GM21367 (cell line): ENCODE data around the gene PLEK2.
"Not testable (repeated sequence)": the region's sequence is repeated elsewhere in the genome, so short reads cannot be mapped to it uniquely, and the experiment has no call there.

Experiments
- ATAC-seq: cut with Tn5 transposase; IDR thresholded peaks from one replicate; pipeline ENCODE4 v1.9.1; 2021; ENCODE audit not compliant: unreplicated experiment

Gene PLEK2, protein sequence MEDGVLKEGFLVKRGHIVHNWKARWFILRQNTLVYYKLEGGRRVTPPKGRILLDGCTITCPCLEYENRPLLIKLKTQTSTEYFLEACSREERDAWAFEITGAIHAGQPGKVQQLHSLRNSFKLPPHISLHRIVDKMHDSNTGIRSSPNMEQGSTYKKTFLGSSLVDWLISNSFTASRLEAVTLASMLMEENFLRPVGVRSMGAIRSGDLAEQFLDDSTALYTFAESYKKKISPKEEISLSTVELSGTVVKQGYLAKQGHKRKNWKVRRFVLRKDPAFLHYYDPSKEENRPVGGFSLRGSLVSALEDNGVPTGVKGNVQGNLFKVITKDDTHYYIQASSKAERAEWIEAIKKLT

DNA sequence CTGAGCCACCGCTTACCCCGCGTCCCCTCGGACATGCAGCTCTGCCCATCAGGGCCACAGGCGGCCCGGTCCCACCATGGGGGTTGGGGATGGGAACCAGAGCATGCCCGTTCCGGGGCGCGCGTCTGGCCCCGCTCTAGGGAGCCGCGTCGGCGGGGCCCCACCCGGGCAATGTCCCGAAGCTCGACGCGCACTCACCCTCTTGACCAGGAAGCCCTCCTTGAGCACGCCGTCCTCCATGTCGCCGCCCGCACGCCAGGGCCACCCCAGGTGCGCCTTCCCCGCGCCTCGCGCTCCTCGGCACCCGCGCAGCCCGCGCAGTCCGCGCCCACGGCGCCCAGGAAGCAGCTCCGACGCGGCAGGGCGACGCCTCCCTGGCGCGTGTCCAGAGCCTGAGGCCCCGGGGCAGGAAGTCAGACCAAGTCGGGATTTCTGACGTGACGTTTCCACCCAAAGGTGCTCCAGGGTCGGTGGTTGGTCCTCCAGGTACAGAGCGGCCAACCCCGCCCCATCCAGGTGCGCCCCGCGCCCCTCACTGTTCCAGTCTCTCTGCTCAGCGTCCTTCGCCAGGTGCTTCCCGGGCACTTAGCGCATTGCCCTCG is at the start of gene PLEK2:
Gene PLEK2, minus strand, starts transcription at position 346 of the 602 bp plus-strand sequence. Its CDS starts 106 bp downstream, at position 240.
- no peak for ATAC-seq

DNA sequence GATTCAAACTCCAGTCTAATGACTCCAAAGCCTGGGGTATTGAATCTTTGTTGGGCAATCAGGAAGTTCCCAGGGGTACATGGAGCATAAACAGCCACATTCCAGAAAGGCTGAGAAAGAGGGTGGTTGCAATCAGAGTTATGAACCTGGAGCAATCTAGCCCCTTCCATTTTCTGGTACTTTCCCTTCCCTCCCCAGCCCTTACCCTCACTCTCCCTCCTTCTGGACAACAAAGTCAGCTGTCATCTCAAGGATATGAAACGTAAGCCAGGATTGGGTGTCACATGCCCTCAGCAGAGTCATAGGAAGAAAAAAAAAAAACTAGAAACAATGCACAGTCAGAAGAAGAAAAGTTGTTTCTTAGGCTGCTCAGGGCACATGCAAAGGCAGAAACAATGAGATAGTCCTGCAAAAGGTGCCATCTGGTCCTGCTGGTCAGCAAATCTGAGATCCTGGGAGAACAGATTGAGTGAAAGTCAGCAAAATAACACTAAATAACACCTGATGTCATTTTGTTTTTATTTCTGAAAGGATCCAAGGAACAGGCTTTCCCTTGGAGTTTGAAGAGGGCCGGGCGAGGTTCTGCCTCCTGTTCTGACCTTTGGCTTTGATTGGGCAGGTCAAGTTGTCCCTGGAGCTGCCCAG is 49.5 kb upstream of the PLEK2 start:
- ATAC-seq: no peak

DNA sequence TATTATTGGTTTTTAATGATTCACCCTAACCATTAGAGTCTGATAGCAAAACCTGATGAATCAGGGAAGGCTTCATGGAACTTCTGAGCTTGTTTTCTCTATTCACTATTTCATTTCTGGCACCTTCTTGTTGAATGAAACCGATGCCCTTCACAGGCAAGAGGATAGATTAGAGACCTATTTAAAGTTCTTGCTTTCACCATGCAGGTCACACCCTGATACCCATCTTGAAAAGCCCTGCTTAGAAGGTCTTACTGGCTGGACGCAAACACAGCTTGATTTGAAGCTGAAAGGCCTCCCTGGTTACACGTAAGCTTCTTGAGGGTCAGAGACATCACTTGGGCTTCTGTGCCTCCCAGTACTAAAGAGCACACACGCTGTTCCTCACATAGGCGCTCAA is 47.4 kb upstream of the PLEK2 start:
- no peak for ATAC-seq

DNA sequence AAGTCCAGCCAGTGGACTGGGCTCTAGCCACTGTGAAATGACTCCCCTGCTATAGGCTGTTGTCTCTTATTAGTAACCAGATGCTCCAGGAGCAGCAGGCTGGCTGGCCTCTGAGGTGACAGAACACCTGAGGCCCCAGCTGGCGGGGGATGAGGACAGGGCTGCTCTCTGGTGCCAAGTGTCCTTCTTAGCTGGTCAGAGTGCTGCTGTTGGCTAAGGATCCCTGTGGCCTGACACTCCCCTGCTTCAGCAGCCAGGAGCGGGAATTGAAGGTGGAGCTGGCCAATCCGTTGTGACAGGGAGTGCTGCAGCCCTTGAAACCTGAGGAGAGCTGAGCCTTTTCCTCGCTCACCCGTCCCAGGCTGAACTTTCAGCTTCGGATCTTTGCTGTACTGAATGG is 45.8 kb upstream of the PLEK2 start:
- ATAC-seq: no peak

DNA sequence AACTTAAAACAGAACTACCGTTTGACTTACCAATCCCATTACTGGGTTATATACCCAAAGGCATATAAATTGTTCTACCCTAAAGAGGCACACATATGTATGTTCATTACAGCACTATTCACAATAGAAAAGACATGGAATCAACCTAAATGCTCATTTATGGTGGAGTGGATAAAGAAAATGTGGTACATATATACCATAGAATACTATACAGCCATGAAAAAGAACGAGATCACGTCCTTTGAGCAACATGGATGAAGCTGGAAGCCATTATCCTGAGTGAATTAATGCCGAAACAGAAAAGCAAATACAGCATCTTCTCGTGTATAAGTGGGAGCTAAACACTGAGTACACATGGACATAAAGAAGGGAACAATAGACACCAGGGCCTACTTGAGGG is 44.8 kb upstream of the PLEK2 start:
- ATAC-seq: no peak

DNA sequence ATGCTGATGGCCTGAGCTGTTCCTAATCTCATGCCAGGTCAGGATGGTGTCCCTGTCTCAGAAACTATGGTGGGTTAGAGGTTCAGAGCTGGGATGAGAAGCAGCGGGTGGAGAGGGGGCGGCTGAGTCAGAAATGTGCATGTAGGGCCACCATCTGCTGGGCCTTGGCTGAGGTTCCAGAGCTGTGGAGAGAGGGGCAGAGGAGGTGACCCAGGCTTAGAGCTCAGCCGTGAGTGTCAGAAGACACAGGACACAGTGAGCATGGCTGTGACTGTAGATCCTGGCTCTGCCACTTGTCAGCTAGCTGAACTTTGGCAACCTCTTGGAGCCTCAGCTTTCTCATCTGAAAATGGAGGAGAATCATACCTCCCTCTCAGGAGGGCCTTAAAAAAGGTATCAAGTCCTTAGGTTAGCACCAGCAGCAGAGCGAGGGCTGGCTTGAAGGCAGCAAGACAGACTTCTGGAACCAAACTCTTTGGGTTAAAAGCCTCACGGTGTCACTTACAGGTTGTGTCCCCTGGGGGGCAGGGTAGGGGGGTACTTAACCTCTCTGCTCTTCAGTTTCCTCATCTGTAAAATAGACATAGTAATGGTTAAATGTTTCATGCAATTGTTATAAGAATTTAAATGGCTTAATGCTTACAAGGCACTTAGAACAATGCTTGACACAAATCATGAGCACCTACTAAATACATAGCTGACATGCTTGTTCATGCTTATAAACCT is 41.8 kb upstream of the PLEK2 start:
- no peak for ATAC-seq

DNA sequence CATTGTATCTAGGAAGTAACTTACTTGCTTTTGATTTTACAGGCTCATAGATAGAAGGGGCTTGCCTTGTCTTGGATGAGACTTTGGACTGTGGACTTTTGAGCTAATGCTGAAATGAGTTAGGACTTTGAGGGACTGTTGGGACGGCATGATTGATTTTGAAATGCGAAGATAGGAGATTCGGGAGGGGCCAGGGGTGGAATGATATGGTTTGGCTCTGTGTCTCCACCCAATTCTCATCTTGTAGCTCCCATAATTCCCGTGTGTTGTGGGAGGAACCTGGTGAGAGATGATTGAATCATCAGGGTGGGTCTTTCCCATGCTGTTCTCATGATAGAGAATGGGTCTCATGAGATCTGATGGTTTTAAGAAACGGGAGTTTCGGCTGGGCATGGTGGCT is 39.7 kb upstream of the PLEK2 start:
- ATAC-seq: not testable (repeated sequence)

DNA sequence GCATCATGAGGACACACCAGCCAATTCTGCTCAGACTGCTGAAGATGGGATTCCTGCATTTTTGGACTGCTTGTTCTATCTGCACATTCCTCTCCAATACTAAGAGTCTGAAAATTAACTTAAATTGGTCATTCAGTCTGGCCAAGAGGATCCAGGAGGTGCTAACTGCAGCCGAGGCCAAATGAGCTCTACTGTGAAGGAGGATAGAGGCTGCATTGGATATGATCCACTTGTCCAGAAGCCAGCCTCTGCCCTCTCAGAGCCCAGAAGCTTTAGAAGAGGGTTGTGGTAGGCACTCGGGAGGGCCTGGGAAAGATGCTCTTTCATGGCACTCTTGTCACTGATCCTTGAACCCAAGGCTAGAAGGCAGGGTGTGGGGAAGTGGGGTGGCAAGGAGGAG is 37.1 kb upstream of the PLEK2 start:
- ATAC-seq: no peak

DNA sequence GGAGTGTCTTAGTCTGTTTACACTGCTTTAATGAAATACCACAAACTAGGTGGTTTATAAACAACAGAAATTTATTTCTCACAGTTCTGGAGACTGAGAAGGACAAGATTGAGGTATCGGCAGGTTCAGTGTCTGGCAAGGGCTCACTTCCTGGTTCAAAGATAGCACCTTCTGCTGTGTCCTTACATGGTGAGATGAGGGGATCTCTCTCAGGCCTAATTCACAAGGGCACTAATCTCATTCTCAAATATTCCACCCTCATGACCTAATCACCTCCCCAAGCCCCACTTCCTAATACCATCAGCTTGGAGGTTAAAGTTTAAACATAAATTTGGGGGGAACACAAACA is 35.0 kb upstream of the PLEK2 start:
- no peak for ATAC-seq

DNA sequence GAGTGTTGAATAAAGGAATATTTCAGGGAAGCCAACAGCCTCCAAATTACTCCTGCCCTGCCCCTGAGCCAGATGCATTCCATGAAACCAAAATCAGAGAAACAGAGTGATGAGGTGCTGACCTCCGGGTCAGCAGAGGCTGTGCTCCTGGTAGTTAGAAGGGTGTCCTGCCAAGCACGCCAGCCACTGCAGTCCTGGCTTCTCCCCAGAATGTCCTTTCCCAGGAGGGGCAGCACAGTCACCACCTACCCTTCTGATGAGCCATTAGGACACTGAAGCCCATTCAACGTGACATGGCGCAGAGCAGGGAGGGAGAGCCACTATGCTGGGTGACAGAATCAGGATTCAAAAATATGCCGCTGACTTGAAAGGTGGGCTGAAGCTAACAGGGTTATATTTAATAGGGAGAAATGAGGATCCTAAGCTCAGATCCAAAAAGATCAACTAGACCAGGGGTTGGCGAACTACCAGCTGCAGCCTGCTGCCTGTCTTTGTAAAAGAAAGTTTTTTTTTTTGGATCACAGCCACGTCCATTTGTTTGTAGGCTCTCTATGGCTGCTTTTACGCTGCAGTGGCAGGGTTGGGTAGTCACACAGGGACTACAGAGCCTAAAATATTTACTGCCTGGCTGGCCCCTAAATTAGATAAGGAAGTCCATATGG is 34.5 kb upstream of the PLEK2 start:
- ATAC-seq: no peak

DNA sequence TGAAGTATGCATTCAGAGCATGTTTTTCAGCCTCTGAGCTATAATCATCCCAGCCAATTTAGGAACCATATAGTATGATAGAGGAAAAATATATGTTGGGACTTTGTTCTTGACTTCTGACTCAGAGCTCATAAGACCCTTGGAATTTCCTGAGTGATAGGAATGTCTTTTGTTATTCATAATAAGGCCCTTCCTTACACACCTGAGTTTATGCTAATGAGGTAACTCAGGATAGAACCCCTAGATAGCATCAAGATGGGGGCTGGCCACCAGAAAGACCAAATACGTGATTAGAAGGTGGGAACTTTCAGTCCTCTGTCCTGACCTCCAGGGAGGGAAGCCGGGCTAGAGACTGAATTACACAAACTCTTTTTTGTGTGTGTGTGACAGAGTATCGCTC is 32.4 kb upstream of the PLEK2 start:
- ATAC-seq: no peak

DNA sequence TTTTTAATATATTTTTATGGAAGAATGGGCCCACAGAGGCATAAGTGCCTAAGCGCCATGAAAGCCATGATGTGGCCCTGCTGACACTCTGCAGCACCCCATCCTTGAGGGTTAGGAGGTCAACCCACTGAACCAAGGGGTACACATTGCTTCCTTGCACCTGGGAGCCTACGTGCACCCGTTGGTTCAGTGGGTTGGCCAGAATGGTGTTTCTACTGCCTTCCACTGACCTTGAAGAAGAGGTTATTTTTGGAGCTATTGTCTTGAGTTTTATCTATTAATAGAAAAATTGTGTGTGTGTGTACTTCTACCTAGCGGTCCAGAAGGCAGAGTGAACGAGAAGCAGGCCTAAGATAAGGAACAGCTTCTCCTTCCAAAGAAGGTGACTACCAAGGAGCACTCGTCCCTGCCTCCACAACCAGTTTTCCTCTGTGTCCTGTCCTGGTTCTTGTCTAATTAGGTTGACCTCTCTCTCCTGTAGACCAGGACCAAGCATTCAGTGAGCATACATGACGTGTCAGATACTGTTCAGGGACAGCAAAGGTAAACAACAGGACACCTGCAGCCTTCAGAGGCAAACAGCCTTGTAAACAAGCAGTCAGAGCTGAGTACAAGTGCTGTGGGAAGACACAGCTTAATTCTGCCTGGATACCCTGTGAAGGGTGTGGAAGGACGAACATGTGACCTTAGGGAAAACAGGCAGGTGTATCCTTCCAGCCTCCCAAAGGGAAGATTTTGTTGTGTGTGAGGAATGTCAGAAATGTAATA is 30.4 kb upstream of the PLEK2 start:
- ATAC-seq: no peak

DNA sequence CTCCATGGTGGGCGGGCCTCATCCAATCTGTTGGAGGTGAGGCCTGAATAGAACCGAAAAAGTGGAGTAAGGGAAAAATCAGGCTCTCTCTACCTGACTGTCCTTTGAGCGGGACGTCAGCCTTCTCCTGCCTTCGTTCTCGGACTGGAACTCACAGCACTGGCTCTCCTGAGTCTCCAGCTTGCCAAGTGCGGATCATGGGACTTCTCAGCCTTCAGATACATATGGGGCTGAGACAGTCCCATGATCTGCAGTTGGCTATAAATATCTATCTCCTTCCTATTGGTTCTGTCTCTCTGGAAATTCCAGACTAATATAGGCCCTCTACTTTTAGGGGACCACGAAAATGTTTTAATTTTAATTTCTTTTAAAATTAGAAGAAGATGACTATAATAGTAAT is 29.7 kb upstream of the PLEK2 start:
- ATAC-seq: no peak

DNA sequence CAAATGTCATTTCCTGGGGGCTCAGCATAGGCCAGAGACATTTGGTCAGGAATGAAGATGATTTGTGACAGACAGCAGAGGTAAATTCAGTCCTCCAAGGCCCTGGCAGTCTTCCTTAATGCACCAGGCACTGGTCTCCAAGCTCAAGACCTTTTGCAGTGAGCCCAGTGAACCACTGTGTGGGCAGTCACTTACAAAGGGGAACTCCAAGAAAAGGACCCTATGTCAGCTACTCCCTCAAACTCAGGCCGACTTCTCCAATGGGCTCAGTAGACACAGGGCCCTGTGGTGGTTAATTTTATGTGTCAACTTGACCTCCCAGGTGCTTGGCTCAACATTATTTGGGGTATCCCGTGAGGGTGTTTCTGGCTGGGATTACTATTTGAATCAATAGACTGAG is 29.3 kb upstream of the PLEK2 start:
- no peak for ATAC-seq

DNA sequence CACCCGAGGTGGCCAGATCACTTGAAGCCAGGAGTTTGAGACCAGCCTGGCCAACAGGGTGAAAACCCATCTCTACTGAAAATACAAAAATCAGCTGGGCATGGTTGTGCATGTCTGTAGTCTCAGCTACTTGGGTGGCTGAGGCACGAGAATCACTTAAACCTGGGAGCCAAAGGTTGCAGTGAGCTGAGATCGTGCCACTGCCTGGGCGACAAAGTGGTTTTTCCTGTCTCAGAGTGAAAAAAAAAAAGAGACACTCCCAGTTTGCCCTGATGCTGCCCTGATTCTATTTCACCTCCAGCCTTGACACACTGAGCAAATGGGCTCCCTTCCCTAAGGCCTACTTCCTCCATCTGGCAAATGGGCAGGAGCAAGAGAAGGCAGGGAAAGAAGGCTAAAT is 28.5 kb upstream of the PLEK2 start:
- no peak for ATAC-seq

DNA sequence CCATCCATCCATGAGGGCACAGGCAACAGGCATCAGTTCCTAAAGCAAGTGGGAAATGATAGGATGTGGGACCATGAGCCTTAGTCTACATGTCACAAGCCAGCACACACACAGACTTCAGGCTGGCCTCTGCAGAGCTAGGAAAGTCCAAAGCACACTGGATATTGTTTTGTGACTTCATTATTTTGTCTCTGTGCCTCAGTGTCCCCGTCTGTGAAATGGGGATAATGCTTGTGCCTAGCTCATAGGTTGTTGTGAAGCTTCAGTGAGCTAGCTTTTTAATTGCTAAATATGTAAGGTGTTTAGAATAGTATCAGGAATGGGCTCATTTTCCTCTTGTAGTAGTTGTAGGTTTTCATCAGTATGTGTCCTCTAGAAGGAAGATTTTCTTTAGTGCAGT is 27.0 kb upstream of the PLEK2 start:
- ATAC-seq: no peak

DNA sequence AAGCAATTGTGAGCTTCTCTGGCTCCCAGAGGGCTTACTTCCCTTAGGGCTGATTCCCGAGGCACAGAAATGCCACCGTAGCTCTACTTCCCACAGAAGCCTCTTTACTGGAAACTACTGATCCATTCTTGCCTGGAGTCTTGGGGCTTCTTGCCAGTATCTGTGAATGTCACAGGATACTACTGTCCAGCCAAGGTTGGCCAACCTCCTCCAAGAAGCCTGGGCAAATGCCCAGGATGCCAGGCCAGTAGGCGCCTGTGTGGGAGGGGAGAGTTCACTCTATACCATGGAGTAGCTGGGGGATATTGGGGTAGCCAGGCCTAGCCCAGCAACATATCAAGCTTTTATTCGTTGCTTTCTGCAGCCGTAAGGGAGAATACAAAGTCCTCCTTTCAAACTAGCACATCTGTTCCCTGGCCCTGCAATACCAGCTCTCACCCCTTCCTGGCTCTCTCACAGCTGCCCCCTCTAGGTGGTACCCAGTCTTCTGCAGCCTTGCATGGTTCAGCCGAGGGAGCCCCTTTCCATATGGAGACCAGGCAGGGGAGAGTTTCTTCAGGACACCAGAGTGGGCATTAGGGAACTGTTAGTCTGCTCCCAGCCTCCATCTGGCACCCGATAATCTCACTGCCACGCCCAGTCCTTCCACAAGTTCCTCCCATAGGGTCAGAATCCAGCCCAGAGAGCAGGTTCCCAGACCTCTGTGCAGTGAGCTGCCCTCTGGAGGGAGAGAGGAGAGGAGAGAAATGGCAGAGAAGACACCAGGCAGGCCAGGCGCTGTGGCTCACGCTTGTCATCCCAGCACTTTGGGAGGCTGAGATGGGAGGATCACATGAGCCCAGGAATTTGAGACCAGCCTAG is 24.3 kb upstream of the PLEK2 start:
- ATAC-seq: no peak

DNA sequence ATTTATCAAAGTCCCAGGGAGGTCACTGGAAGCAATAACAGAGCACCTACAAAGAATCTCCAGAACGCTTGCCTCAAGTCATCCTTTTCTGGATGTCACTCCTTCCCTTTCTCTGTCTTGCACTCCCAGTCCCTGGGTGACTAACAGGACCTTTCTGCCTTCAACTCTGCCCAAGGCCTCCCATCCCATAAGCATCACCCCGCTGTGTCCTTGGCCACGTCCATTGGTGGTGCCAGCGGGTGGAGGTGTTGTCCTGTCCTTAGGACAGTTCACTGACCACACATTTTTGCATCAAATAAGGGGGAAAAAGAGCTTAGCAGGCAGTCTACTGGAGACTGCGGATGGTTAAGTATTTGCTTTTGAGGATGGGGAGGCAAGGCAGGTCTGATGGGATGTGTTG is 23.6 kb upstream of the PLEK2 start:
- no peak for ATAC-seq

DNA sequence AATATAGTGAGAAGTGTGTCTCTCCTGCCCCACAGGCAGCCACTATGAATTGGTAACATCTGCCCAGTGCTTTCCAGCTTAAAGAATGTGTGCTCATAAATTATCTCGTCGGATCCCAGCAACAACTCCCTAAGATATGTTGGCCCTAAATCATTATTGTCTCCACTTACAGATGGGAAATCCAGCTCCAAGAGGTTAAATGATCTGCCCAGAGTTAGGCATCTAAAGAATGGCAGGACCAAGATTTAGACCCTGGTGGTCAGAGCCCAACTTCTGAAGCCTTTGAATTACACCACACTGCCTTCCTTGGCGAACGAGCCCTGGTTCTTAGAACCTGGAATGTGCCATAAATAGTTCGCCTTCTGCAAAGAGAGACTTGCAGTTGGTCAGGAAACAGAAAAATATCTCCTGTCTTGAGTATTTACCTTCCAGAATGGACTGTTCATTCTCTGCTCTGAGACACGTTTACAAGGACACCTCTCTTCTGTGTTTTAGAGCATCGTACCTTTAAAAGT is 20.1 kb upstream of the PLEK2 start:
- ATAC-seq: no peak
